ENCODE measurements around the gene BACH2. TPM values are rescaled to one million over a fixed set of nuclear protein-coding genes. Genes with fewer than 3 reads are reported as not detected.

The BACH2 gene
- total and polyA plus RNA-seq, 2 of the 4 experiments (the other 2 are of a cell fraction), result 1.3 to 1.4 TPM

DNA sequence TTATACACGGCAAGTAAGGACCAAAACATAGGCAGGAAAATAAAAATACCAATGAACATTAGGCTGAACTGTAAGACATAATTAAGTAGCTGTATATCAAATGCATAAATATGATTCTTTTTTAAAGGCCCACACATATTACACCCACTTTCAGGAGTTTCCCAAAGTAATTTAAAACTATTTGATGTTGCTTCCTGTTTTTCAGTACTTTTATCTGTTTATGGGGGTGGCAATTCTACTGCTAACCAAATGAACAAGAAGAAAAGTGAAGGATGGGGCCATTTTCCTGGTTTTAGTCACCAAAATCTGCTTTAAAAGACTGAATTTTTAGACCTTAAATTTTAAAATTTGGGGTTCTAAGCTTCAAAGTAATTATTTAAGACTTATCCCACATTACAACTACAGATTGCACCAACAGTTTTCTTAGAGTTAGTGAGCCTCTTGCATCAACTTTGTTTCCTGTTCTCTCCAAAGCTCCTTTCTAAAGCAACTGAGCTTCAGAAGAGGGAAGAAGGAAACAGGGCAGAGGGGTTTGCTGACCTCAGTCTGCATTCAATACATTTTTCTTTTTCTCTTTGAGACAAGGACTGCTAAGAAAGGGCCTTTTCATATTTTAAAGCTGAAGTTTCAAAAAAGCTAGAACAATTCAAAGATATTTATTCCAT is 191.0 kb downstream of the BACH2 start:
- no peak overlapping the region for H4K5ac ChIP-seq (ENCODE audit: low read depth, low read length)
- no peaks in the 10 kb centered on the region for H4K20me1 ChIP-seq (ENCODE audit: insufficient read depth, low read length)
- no peak overlapping the region for H4K8ac ChIP-seq (ENCODE audit: low read depth in 2 of 2, low read length in 2 of 2)
- H3K56ac ChIP-seq (ENCODE audit: extremely low read depth, insufficient read depth, low read length), result no peak overlapping the region
- no peak overlapping the region for H2BK20ac ChIP-seq (ENCODE audit: low read depth, low read length)
- no peak overlapping the region for H2AK5ac ChIP-seq (ENCODE audit: low read depth, low read length)
- H3K27ac ChIP-seq (ENCODE audit: insufficient read depth, low read length), result no peak overlapping the region
- dilution Hi-C loops (cut with HindIII; ENCODE audit: low sequenced_read_pairs, unreplicated experiment) (no loop called here), in situ Hi-C loops (cut with MboI; ENCODE audit: low sequenced_read_pairs) (no loop called here), intact Hi-C loops (cut with micrococcal nuclease) (no loop called here)
- no peak overlapping the region for H3K9ac ChIP-seq (ENCODE audit: low read depth, low read length)
- H3K36me3 ChIP-seq (ENCODE audit: control insufficient read depth, insufficient read depth, low read length), result no peaks in the 10 kb centered on the region
- peaks cover 2% of the 10 kb centered on the region; the same call in 1 of the 2 replicates for H3K4me1 ChIP-seq (ENCODE audit: control insufficient read depth, insufficient read depth, low read length)
- no peak overlapping the region for H2AK9ac ChIP-seq (replicated peaks; ENCODE audit: low read depth, low read length, poor library complexity)
- H3K4ac ChIP-seq (ENCODE audit: low read depth, low read length), result no peak overlapping the region
- H2BK15ac ChIP-seq (ENCODE audit: low read depth, low read length), result no peak overlapping the region
- H2AFZ ChIP-seq (replicated peaks; ENCODE audit: low read length, poor library complexity), result no peak overlapping the region
- peaks cover 2% of the 10 kb centered on the region; the same call in 1 of the 2 replicates for H3K27me3 ChIP-seq (ENCODE audit: control insufficient read depth, insufficient read depth, low read length)
- H2BK120ac ChIP-seq (ENCODE audit: low read depth, low read length), result no peak overlapping the region
- no peaks in the 10 kb centered on the region; a peak in 1 of 4 replicates for H3K79me1 ChIP-seq (ENCODE audit: low read depth in 1 of 2, low read length in 2 of 2)
- no peaks in the 10 kb centered on the region for H3K9me3 ChIP-seq (ENCODE audit: control insufficient read depth, insufficient read depth, low read length)
- TF ChIP-seq POLR2A (IDR thresholded peaks at IDR 0.05; ENCODE audit: low read depth, low read length) (no peak), RFX5 (IDR thresholded peaks at IDR 0.05; ENCODE audit: low read depth, low read length) (no peak), CHD1 (IDR thresholded peaks at IDR 0.05; ENCODE audit: low read depth, low read length) (no peak), MAFK (IDR thresholded peaks at IDR 0.05; ENCODE audit: low read depth, low read length) (no peak), MXI1 (IDR thresholded peaks at IDR 0.05; ENCODE audit: borderline replicate concordance, low read depth, low read length) (no peak), RCOR1 (IDR thresholded peaks at IDR 0.05; ENCODE audit: insufficient replicate concordance, low read length) (no peak), MAZ (IDR thresholded peaks at IDR 0.05; ENCODE audit: borderline replicate concordance, low read depth, low read length) (no peak), CEBPB (IDR thresholded peaks at IDR 0.05; ENCODE audit: low read depth, low read length) (no peak)
- TF ChIP-seq, protein P1, sequence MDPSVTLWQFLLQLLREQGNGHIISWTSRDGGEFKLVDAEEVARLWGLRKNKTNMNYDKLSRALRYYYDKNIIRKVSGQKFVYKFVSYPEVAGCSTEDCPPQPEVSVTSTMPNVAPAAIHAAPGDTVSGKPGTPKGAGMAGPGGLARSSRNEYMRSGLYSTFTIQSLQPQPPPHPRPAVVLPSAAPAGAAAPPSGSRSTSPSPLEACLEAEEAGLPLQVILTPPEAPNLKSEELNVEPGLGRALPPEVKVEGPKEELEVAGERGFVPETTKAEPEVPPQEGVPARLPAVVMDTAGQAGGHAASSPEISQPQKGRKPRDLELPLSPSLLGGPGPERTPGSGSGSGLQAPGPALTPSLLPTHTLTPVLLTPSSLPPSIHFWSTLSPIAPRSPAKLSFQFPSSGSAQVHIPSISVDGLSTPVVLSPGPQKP (IDR thresholded peaks at IDR 0.05; ENCODE audit: borderline replicate concordance, low read depth, low read length), result no peak
- DNase-seq, result no peak
- no peak overlapping the region for H3K14ac ChIP-seq (replicated peaks; ENCODE audit: low read depth, low read length)
- ChIA-PET POLR2A (ENCODE audit: unreplicated experiment) (no interaction called here), CTCF (interaction anchor here (0.8 to 0.9 kb wide), 2 partner anchors 8 to 165 kb away, joined by 3 read pairs; no protein-coding TSS in a partner anchor)
- H2BK5ac ChIP-seq (ENCODE audit: low read depth, low read length, poor library complexity, severe bottlenecking), result no peak overlapping the region
- no peak overlapping the region for H3K18ac ChIP-seq (ENCODE audit: low read depth, low read length)
- no peaks in the 10 kb centered on the region; the same call in 1 of the 2 replicates for H3K9me1 ChIP-seq (ENCODE audit: insufficient read depth, low read length)
- H4K91ac ChIP-seq (ENCODE audit: insufficient read depth, low read depth, low read length), result no peak overlapping the region
- no peak for ATAC-seq (ENCODE audit: low read depth)
- no TSS peak for BruUV-seq (replicated peaks)
- no peak overlapping the region for H3K23ac ChIP-seq (ENCODE audit: low read depth, low read length)
- H3K4me2 ChIP-seq (ENCODE audit: low read depth, low read length), result no peak overlapping the region
- WGBS, 2 experiments (ENCODE audit: extremely low coverage in 2 of 2, insufficient read length in 1 of 2), result no CpG with 5 or more reads among the region's 1 CpG
- H3K4me3 ChIP-seq (ENCODE audit: insufficient read depth, low read depth, low read length), result no peak overlapping the region
